ENCODE measurements around the gene YOD1. TPM values are rescaled to one million over a fixed set of nuclear protein-coding genes. Genes with fewer than 3 reads are reported as not detected.
A peak's percentile ranks its signal among the peaks of the same experiment; 100 is the strongest.

The YOD1 gene
- total RNA-seq, 2 experiments from 2014 or later = 6.3 to 7.2 TPM

DNA sequence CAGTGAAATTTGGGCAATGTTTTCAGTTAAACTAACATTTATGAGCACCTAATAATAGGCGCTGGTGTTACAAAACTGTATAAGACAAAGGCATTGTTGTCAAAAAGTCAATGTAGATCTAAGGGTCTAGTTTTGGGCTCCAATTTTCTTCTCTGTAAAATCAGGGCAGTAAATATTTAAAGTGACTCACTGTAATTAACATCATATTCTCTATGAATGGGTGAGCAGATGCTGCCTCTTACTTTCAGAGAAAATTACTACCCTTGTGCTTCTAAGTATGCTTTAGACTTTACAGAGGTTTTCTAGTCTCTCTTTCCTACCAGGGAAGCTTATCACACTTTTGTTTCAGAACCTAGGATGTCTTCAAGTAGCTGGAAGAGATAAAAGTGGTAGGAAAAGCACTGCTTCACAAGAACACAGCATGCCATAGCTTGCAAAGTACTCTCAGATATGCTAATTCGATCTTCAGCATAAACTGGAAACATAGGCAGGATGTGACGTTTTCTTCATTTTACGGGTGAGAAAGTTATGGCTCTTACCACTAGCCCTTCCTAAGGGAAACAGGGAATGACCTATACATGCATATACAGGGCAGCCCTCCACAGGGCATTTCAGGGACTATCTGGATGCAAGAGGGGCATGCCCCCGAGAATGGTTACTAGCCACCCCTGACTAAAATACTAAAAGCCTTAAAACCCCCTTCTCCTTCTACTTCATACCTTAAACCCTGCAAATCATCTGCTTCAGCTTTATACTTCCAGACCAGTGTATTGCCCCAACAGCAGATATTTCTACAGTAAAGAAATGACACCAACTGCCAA lies 21.1 kb downstream of the YOD1 start:
- CTCF ChIA-PET = interaction anchor here (1.1 to 1.3 kb wide), 2 partner anchors 20 to 46 kb away, joined by 3 read pairs; no protein-coding TSS in a partner anchor
- no peak overlapping the region for H3K27ac Mint-ChIP-seq
- no peak overlapping the region for H3K4me3 Mint-ChIP-seq
- H3K9me3 Mint-ChIP-seq = no peaks in the 10 kb centered on the region
- peaks cover 47% of the 10 kb centered on the region for H3K27me3 Mint-ChIP-seq
- H3K4me1 Mint-ChIP-seq (ENCODE audit: low read depth) = no peaks in the 10 kb centered on the region
- intact Hi-C loops (cut with micrococcal nuclease) = no loop called here
- POLR2A ChIA-PET = no interaction called here
- no peak for DNase-seq
- no peaks in the 10 kb centered on the region for H3K36me3 Mint-ChIP-seq

- H3K9me3 Mint-ChIP-seq = no peaks in the 10 kb centered on the region
- no peak overlapping the region for H3K4me3 Mint-ChIP-seq
- H3K27me3 Mint-ChIP-seq = peaks cover 46% of the 10 kb centered on the region
- H3K4me1 Mint-ChIP-seq (ENCODE audit: low read depth) = no peaks in the 10 kb centered on the region
- CTCF ChIA-PET = interaction anchor here (1.1 to 1.3 kb wide), 2 partner anchors 21 to 45 kb away, joined by 3 read pairs; no protein-coding TSS in a partner anchor
- H3K36me3 Mint-ChIP-seq = no peaks in the 10 kb centered on the region
- intact Hi-C loops (cut with micrococcal nuclease) = no loop called here
- POLR2A ChIA-PET = interaction anchor here (0.6 kb wide), 1 partner anchor 611 kb away, joined by 5 read pairs; no protein-coding TSS in a partner anchor
- no peak for DNase-seq
- H3K27ac Mint-ChIP-seq = no peak overlapping the region
Observed at GRCh38 chr1:207028884-207029650, 21.9 kb downstream of the YOD1 start.

GRCh38 chr1:207027921-207028320 lies 23.1 kb downstream of the YOD1 start:
- CTCF ChIA-PET = interaction anchor here (0.5 kb wide), 1 partner anchor 537 kb away, joined by 3 read pairs; no protein-coding TSS in a partner anchor
- intact Hi-C loops (cut with micrococcal nuclease) = no loop called here
- Mint-ChIP-seq H3K4me1 (ENCODE audit: low read depth) (no peaks in the 10 kb centered on the region), H3K4me3 (no peak overlapping the region), H3K9me3 (no peaks in the 10 kb centered on the region), H3K27me3 (peaks cover 44% of the 10 kb centered on the region), H3K27ac (no peak overlapping the region), H3K36me3 (no peaks in the 10 kb centered on the region)
- no peak for DNase-seq
- POLR2A ChIA-PET = no interaction called here

DNA sequence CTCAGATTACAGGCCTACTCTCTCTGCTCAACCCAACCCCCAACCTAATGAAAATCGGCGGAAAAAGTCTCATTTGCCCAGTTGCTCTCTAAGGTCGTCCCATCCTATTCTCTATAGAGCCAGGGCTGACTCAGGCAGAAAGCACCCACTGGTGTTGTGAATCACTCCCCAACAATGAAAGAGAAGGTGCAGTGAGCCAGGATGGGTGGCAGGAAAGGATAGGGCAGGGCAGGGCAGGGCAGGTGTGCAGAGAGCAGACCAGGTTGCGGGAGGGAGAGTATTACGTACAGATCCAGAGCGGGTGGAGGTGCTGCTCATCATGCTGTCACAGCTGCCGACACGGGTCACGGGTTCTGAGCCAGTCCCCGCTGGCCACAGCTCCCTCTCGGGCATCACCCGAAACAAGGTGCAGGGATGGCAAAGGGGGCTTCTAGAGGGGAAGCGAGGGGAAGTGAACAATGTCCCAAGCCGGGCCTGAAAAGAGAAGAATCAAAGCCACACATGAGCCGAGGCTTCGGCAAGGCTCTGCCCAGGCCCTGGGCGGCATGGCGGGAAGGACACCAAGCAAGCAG lies 23.7 kb downstream of the YOD1 start:
- ChIA-PET CTCF (no interaction called here), POLR2A (no interaction called here)
- intact Hi-C loops (cut with micrococcal nuclease) = no loop called here
- H3K36me3 Mint-ChIP-seq = no peaks in the 10 kb centered on the region
- no peak overlapping the region for H3K4me3 Mint-ChIP-seq
- no peaks in the 10 kb centered on the region for H3K4me1 Mint-ChIP-seq (ENCODE audit: low read depth)
- no peak for DNase-seq
- H3K27ac Mint-ChIP-seq = no peak overlapping the region
- no peaks in the 10 kb centered on the region for H3K9me3 Mint-ChIP-seq
- H3K27me3 Mint-ChIP-seq = peaks cover 44% of the 10 kb centered on the region

DNA sequence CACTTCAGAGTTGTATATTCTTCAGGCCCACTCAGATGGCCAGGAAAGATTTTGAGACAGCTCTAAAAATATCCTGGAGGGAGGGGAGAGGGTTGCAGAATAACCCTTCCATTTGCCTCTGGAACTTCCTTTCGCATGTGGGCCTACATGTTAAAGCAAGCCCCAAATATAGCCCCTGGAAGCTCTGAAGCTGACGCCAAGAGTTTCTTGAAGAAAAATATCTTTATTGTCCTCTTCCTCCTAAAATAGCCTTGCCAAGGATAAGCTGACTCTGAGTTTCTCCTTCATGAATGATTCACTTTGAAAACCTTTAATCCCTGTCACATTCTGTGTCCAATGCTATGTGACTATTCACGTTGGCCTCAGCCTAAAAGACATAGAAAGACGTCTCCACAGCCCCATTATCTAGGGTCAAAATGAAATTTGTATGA lies 24.9 kb downstream of the YOD1 start:
- H3K36me3 Mint-ChIP-seq = no peaks in the 10 kb centered on the region
- intact Hi-C loops (cut with micrococcal nuclease) = no loop called here
- ChIA-PET POLR2A (no interaction called here), CTCF (interaction anchor here (1.1 kb wide), 1 partner anchor 379 kb away, joined by 5 read pairs; no protein-coding TSS in a partner anchor)
- H3K27me3 Mint-ChIP-seq = peaks cover 32% of the 10 kb centered on the region
- no peaks in the 10 kb centered on the region for H3K9me3 Mint-ChIP-seq
- no peak overlapping the region for H3K27ac Mint-ChIP-seq
- no peak overlapping the region for H3K4me3 Mint-ChIP-seq
- no peaks in the 10 kb centered on the region for H3K4me1 Mint-ChIP-seq (ENCODE audit: low read depth)
- DNase-seq = no peak

GRCh38 chr1:207025146-207025880 lies 25.7 kb downstream of the YOD1 start:
- H3K4me3 Mint-ChIP-seq = no peak overlapping the region
- intact Hi-C loops (cut with micrococcal nuclease) = no loop called here
- peaks cover 27% of the 10 kb centered on the region for H3K27me3 Mint-ChIP-seq
- ChIA-PET POLR2A (no interaction called here), CTCF (interaction anchor here (1.1 kb wide), 1 partner anchor 379 kb away, joined by 5 read pairs; no protein-coding TSS in a partner anchor)
- H3K9me3 Mint-ChIP-seq = no peaks in the 10 kb centered on the region
- no peaks in the 10 kb centered on the region for H3K4me1 Mint-ChIP-seq (ENCODE audit: low read depth)
- no peak overlapping the region for H3K27ac Mint-ChIP-seq
- H3K36me3 Mint-ChIP-seq = no peaks in the 10 kb centered on the region
- DNase-seq = no peak

- intact Hi-C loops (cut with micrococcal nuclease) = no loop called here
- Mint-ChIP-seq H3K4me3 (no peak overlapping the region), H3K36me3 (no peaks in the 10 kb centered on the region), H3K4me1 (ENCODE audit: low read depth) (no peaks in the 10 kb centered on the region), H3K9me3 (no peaks in the 10 kb centered on the region), H3K27me3 (peaks cover 20% of the 10 kb centered on the region), H3K27ac (no peak overlapping the region)
- ChIA-PET CTCF (no interaction called here), POLR2A (no interaction called here)
- peak; percentile 22 for DNase-seq
Observed at GRCh38 chr1:207024202-207025145, 26.5 kb downstream of the YOD1 start.

DNA sequence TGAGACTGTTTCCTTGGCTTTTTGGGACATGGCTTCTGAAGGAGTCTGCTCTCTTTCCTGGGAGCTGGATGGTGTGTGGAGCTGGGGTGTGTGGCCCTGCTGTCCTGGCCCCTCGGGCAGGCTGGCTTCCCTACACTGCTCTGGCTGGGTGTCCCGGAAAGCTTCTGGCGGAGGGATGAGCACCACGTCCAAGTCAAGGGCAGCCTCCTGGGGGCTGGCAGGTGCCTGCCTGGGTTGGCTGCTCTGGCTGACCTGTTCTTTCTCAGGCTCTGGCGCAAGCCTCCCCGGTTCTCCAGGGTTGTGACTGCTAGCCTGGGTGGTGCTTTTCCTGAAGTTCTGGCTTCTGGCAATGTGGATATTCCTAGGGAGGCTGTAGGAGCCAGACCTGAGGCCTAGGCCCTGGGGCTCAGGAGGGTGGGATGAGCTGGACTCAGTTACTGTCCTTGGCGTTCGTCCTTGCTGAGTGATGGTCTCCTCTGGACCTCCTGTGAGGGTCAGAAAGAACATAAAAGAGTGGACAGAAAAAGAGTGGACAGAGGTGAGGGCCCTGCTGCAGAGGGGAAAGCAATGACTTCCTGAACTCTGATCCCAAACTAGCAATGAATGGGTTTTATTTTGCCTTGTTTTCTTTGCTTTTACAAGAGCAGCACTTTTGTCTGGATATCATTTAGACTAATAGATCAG lies 27.9 kb downstream of the YOD1 start:
- intact Hi-C loops (cut with micrococcal nuclease) = no loop called here
- Mint-ChIP-seq H3K4me1 (ENCODE audit: low read depth) (no peaks in the 10 kb centered on the region), H3K36me3 (no peaks in the 10 kb centered on the region), H3K27me3 (peaks cover 15% of the 10 kb centered on the region), H3K4me3 (no peak overlapping the region), H3K9me3 (no peaks in the 10 kb centered on the region), H3K27ac (no peak overlapping the region)
- no peak for DNase-seq
- CTCF ChIA-PET = no interaction called here
- POLR2A ChIA-PET = no interaction called here

GRCh38 chr1:207021876-207022596 lies 29.0 kb downstream of the YOD1 start:
- no peaks in the 10 kb centered on the region for H3K4me1 Mint-ChIP-seq (ENCODE audit: low read depth)
- H3K36me3 Mint-ChIP-seq = no peaks in the 10 kb centered on the region
- intact Hi-C loops (cut with micrococcal nuclease) = no loop called here
- H3K27me3 Mint-ChIP-seq = peaks cover 10% of the 10 kb centered on the region
- DNase-seq = no peak
- H3K4me3 Mint-ChIP-seq = no peak overlapping the region
- POLR2A ChIA-PET = no interaction called here
- H3K27ac Mint-ChIP-seq = no peak overlapping the region
- no peaks in the 10 kb centered on the region for H3K9me3 Mint-ChIP-seq
- CTCF ChIA-PET = no interaction called here

GRCh38 chr1:207021139-207021861 lies 29.7 kb downstream of the YOD1 start:
- Mint-ChIP-seq H3K27ac (no peak overlapping the region), H3K27me3 (peaks cover 6% of the 10 kb centered on the region), H3K36me3 (no peaks in the 10 kb centered on the region), H3K9me3 (no peaks in the 10 kb centered on the region), H3K4me1 (ENCODE audit: low read depth) (no peaks in the 10 kb centered on the region), H3K4me3 (no peak overlapping the region)
- POLR2A ChIA-PET = no interaction called here
- intact Hi-C loops (cut with micrococcal nuclease) = no loop called here
- CTCF ChIA-PET = interaction anchor here (0.6 kb wide), 1 partner anchor 95 kb away, joined by 4 read pairs; no protein-coding TSS in a partner anchor
- DNase-seq = no peak
